Measurements from ENCODE around the gene NLK.

DNA sequence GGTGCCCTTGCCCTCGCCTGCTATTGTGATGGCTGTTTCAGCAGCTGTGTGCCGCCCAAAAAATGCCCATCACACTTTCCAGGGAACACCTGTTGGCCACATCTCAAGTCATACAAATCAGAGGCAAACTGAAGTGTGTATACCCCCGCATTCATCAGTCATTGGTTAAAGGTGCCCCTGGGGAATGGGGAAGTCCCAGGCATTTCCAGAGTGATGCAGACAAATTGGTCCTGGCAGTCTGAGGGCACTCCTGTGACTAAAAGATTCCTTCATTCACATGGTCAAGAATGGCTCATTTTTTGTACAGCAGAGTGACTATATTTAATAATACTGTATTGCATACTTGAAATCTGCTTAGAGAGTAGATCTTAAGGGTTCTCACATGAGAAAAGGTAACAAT is 173.6 kb downstream of the NLK start:
- TF ChIP-seq EP300 (IDR thresholded peaks at IDR 0.05) (no peak), POLR2A (IDR thresholded peaks at IDR 0.05) (no peak)
- TF ChIP-seq, protein P1, sequence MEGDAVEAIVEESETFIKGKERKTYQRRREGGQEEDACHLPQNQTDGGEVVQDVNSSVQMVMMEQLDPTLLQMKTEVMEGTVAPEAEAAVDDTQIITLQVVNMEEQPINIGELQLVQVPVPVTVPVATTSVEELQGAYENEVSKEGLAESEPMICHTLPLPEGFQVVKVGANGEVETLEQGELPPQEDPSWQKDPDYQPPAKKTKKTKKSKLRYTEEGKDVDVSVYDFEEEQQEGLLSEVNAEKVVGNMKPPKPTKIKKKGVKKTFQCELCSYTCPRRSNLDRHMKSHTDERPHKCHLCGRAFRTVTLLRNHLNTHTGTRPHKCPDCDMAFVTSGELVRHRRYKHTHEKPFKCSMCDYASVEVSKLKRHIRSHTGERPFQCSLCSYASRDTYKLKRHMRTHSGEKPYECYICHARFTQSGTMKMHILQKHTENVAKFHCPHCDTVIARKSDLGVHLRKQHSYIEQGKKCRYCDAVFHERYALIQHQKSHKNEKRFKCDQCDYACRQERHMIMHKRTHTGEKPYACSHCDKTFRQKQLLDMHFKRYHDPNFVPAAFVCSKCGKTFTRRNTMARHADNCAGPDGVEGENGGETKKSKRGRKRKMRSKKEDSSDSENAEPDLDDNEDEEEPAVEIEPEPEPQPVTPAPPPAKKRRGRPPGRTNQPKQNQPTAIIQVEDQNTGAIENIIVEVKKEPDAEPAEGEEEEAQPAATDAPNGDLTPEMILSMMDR (IDR thresholded peaks at IDR 0.05) = no peak

All from sigmoid colon (tissue), 4 donors.